ENCODE measurements around the gene PAGR1. TPM values are rescaled to one million over a fixed set of nuclear protein-coding genes. Genes with fewer than 3 reads are reported as not detected.
A peak's percentile ranks its signal among the peaks of the same experiment; 100 is the strongest.
"Not testable (repeated sequence)": the region's sequence is repeated elsewhere in the genome, so short reads cannot be mapped to it uniquely, and the experiment has no call there.

The PAGR1 gene
- total RNA-seq, 1 experiment from 2014 or later, result 56.5 TPM

DNA sequence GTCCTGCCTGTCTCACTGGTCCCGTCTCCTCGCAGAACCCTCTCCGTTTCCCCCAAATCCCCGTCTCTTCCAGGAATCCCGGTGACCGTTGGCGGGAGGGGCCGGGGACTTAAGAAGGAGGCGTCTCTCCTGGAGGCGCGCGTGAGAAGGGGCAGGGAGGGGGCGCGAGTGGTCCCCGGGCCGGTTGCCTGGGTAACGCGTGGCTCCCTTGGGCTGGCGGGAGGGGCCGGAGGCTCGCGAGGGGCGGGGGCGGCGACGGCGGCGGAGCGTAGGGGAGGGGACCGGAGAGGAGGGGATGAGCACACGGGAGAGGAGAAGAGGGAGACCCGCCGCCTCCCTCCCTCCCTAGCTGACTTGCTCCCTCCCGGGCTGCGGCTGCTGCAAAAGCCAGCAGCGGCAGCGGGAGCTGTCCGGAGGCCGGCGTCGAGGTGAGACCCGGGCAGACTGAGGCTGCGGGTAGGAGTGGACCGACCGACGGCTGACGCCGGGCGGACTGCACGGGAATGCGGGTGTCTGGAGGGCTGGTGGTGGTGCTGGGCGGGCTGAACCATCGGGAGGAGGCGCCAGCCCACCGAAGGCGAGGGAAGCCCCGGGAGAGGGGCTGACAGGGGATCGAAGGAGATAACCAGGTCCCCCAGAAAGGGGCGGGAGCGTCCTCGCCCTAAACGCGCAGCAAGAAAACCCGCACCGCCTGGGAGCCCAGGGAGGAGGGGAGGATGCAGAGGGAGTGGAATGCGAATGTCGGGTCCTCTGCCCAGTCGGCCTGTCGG lies 3.9 kb upstream of the PAGR1 start, which contains the start of gene PRRT2:
Gene PRRT2 (plus strand): TSS at position 298 of the 770 bp plus-strand sequence. CDS start 862 bp downstream, outside the sequence.
- peak; percentile 40 for DNase-seq (ENCODE audit: low read depth)

DNA sequence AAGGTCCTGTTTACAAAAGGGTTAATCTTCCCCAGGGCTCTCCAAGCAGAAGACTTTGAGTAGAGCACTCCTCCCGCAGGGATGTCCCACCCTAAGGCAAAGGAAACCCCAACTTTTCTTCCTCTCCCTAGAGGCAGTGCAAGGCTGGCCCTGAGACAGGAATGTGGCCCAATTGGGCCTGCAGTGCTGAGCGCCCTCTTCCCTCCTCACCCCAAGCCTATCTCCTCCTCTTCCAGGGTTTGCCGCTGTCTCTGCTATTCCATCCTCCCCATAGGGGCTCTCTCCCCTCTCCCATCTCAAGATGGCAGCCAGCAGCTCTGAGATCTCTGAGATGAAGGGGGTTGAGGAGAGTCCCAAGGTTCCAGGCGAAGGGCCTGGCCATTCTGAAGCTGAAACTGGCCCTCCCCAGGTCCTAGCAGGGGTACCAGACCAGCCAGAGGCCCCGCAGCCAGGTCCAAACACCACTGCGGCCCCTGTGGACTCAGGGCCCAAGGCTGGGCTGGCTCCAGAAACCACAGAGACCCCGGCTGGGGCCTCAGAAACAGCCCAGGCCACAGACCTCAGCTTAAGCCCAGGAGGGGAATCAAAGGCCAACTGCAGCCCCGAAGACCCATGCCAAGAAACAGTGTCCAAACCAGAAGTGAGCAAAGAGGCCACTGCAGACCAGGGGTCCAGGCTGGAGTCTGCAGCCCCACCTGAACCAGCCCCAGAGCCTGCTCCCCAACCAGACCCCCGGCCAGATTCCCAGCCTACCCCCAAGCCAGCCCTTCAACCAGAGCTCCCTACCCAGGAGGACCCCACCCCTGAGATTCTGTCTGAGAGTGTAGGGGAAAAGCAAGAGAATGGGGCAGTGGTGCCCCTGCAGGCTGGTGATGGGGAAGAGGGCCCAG lies 3.0 kb upstream of the PAGR1 start:
- no peak for DNase-seq (ENCODE audit: low read depth)

GRCh38 chr16:29813644-29814562 lies 2.0 kb upstream of the PAGR1 start:
- no peak for DNase-seq (ENCODE audit: low read depth)

DNA sequence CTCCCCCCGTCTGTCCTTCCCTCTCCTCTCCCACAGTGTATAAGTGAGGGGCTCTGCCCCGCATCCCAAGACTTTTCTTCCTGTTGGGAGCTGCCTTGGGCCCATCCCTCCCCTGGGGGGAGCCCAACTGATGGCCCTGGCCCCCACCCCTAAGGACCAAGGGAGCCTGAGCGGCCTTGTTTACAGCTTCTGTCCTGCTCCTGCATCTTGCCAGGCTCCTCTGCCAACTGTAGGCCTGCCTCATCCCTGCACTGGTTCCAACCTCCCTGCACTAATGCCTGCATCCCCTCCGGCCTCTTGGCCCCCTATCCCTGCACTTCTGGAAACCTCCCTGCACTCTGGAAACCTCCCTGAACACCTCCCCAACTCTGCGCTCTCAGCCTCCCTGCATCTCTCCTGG lies 1.4 kb upstream of the PAGR1 start:
- no peak for DNase-seq (ENCODE audit: low read depth)

GRCh38 chr16:29815032-29815721 lies 775 bp upstream of the PAGR1 start:
- DNase-seq (ENCODE audit: low read depth), result no peak

DNA sequence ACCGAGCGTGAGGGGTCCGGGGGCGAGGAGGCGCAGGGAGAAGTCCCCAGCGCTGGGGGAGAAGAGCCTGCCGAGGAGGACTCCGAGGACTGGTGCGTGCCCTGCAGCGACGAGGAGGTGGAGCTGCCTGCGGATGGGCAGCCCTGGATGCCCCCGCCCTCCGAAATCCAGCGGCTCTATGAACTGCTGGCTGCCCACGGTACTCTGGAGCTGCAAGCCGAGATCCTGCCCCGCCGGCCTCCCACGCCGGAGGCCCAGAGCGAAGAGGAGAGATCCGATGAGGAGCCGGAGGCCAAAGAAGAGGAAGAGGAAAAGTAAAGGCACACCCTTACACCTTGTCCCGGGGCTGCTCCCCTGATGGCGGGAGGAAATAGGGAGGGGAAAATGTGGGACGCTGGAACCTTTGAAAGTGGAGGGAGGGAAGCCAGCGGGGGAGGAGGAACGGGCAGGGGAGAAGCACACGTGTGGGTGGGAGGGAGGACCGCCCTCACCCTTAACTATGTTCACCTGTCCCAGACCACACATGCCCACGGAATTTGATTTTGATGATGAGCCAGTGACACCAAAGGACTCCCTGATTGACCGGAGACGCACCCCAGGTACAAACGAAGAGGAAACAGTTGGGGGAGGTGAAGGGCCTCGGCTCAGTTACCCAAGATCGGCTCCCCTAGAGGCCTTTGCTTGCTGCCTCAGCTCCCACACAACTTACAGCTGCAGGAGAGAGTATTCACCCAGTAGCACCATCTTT lies 916 bp downstream of the PAGR1 start:
- DNase-seq (ENCODE audit: low read depth), result peak; percentile 64

- no peak for DNase-seq (ENCODE audit: low read depth)
Observed at GRCh38 chr16:29818082-29818481, 2.1 kb downstream of the PAGR1 start.

DNA sequence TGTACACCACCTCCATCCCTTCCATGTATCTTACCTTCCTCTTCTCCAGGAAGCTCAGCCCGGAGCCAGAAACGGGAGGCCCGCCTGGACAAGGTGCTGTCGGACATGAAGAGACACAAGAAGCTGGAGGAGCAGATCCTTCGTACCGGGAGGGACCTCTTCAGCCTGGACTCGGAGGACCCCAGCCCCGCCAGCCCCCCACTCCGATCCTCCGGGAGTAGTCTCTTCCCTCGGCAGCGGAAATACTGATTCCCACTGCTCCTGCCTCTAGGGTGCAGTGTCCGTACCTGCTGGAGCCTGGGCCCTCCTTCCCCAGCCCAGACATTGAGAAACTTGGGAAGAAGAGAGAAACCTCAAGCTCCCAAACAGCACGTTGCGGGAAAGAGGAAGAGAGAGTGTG lies 3.6 kb downstream of the PAGR1 start:
- DNase-seq (ENCODE audit: low read depth), result no peak

DNA sequence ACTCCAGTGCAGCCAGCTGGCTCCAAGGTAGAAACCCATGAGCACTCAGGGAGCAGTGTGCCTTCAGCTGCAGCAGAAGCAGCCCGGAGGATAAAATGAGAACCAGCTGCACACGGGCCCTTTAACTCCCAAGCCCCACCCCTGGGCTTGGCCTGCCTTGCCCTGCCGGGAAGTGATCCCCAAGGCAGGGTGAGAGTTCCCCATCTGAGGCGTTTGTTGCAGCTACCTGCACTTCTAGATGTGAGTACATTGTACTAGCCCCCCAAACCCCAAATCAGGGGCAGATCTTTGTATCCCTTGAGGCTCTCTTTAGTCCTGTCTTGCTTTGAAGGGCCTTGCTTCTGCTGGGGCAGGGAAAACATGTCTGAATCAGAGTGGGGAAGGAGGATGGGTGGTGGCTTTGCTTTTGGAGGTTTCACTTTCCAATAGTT lies 4.3 kb downstream of the PAGR1 start, which contains the start of gene MVP:
Gene MVP (plus strand): TSS at position 192 of the 431 bp plus-strand sequence. CDS start 10,088 bp downstream, outside the sequence.
- peak; percentile 60 for DNase-seq (ENCODE audit: low read depth)

DNA sequence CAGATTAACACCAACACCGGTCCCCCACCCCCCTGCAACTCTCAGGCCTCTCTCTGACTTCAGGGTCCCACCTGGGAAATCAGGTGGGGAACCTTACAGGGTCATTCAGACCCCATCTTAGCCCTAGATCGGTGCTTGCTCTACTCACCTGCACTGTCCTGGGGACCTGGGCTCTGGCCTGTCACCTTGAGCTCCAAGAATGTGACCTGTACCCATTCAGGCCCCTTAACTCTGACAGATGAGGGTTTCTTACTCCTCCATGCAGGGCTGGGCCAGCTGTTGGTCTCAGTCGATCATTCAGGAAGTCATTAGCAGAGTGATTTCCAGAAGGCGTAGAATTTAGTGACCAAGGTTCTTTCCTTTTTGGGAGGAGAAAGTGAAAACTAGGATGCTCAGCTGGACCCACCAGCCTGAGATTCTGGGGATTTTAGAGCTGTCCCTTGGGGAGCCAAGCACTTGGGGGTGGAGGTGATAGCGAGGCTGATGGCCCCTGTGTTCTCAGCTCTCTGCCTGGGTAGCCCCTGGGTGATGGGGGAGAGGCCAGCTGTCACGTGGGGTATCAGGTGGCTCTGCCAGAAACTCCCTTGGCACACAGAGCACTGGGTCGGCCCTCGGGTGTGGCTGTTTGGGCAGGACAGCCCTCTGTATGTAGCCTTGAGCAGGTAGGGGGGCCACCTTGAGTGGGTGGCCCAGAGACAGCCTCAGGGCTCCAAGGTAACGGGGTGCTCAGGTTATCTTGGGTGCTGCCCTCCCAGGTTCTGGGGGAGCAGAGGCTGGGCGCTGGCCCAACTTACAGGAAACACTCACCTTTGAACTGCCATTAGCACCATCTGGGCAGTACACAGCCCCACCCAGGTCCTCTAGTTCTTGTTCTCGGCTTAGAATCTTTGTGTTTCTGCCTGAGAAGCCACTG lies 5.0 kb downstream of the PAGR1 start:
- peak; percentile 54 for DNase-seq (ENCODE audit: low read depth)

GRCh38 chr16:29821643-29822115 lies 5.7 kb downstream of the PAGR1 start:
- peak; percentile 90 for DNase-seq (ENCODE audit: low read depth)

DNA sequence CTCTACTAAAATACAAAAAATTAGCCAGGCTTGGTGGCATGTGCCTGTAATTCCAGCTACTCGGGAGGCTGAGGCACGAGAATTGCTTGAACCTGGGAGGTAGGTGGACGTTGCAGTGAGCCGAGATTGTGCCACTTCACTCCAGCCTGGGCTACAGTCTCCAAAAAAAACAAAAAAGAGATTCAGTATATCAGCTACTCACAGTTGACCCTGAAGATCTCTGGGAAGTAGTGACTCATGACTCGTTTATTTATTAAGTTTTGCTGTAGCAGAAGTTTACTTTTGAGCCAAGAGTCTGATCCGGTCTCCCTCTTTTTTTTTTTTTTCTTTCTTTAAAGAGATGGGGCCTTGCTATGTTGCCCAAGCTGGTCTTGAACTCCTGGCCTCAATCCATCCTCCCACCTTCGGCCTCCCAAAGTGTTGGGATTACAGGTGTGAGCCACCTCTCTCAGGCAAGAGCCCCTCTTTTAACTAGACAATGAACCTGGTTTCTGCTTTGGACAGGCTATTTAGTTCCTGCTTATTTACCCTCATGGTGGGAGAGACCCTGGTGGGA lies 8.7 kb downstream of the PAGR1 start:
- peak; percentile 86 for DNase-seq (ENCODE audit: low read depth)

DNA sequence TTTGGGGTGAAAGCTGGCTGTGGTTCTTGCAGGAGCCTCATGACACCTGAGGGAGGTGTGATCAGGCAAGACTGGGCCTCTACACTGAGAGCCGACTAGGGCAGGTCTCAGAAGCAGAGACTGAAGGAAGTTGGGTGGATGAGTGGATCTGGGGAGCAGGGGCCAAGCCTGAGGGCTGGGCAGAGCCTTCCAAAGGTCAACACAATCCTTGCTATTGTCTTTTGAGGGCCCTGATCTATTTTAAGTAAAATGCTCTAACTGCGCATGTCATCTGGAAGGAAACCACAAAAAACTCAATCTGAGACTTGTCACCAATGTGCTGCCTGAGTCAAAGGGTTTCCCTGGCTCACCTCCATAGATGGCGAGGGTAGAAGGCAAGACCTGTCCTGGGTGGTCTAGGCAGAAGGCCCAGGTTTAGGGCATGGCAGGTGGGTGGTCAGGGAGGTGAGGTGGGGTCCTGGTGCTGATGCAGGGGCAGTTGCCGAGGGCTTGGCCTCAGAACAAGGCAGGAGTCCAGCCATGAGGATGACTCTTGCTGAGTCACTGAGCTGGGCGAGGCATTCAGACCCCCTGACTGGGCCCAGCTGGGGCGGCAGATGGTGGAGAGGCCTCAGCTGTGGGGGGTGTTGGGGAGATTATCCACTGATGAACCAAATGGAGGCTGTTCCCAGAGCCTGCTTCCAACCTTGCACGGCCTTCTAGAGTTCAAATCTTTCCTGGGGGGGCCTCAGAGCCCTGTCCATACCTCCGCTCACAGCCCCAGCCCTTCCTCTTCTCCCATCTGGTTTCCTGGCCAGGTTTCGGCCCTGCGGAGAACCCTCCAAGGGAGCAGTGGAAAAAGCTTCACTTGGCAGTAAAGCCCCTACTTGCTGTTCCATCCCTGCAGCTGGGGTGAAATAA lies 9.4 kb downstream of the PAGR1 start:
- DNase-seq (ENCODE audit: low read depth), result peak; percentile 96

DNA sequence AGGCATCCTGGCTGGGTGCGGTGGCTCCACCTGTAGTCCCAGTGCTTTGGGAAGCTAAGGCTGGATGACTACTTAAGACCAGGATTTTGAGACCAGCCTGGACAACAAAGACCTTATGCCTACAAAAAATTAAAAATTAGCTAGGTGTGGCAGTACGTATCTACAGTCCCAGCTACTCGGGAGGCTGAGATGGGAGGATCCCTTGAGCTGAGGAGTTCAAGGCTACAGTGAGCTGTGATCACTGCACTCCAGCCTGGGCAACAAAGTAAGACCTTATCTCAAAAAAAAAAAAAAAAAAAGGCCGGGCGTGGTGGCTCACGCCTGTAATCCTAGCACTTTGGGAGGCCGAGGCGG lies 10.4 kb downstream of the PAGR1 start:
- no peak for DNase-seq (ENCODE audit: low read depth)

DNA sequence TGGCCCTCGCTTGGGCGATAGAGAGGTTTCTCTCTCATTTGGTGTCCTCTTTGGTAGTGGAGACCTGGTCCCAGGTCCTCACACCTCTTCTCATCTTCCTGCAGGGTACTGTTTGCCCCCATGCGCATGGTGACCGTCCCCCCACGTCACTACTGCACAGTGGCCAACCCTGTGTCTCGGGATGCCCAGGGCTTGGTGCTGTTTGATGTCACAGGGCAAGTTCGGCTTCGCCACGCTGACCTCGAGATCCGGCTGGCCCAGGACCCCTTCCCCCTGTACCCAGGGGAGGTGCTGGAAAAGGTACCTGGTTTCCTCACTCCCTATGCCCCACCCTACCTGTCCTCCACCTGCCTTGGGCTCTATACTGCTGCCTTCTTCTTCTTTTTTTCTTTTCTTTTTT lies 14.8 kb downstream of the PAGR1 start:
- DNase-seq (ENCODE audit: low read depth), result no peak

- no peak for DNase-seq (ENCODE audit: low read depth)
Observed at GRCh38 chr16:29831490-29831889, 15.5 kb downstream of the PAGR1 start.

- not testable (repeated sequence) for DNase-seq (ENCODE audit: low read depth)
Observed at GRCh38 chr16:29833219-29833618, 17.3 kb downstream of the PAGR1 start.

Data from HT1080 (cell line).